H1 (cell line): ENCODE data around the gene ABTB1.

Experiments
- E2F6 ChIP-seq: IDR thresholded peaks from 2 replicates; pipeline ENCODE4 v1.6.1; 2012; ENCODE audit warnings: inconsistent platforms
- JUN ChIP-seq: IDR thresholded peaks from 2 replicates; pipeline ENCODE4 v1.6.1; 2011; ENCODE audit warnings: low read depth, mild to moderate bottlenecking, improper control_type of control experiment, low read length
- MAX ChIP-seq: IDR thresholded peaks from 2 replicates; pipeline ENCODE4 v1.6.1; 2012; ENCODE audit warnings: inconsistent platforms
- SIN3A ChIP-seq, 2 experiments: IDR thresholded peaks in 1 of 2; conservative IDR thresholded peaks in 1 of 2; 2 replicates each; pipeline ENCODE4 v1.6.1; 2011 to 2012; ENCODE audit warnings: low read length in 2 of 2, improper control_type of control experiment in 1 of 2, low read depth in 1 of 2, mild to moderate bottlenecking in 1 of 2

- TF ChIP-seq E2F6 (no peak), JUN (no peak), SIN3A (conservative IDR thresholded peaks at IDR 0.05 in 1 of 2, IDR thresholded peaks at IDR 0.05 in 1 of 2; ENCODE audit: low read depth in 1 of 2, low read length in 2 of 2) (no peak), MAX (no peak)
Measured at GRCh38 chr3:127625821-127626220, 46.9 kb upstream of the ABTB1 start.
